Loucy (cell line): ENCODE measurements around the gene TNFRSF13B.
"Not testable (repeated sequence)": the region's sequence is repeated elsewhere in the genome, so short reads cannot be mapped to it uniquely, and the experiment has no call there.

Experiments used
- H2AFZ ChIP-seq: fragments of 200-600 bp; sonication (generic); 2 replicates; pipeline ENCODE4 v1.6.0; 2016; ENCODE audit warnings: antibody characterized with exemption, mild to moderate bottlenecking, low read length, moderate library complexity
- H3F3A ChIP-seq: fragments of 200-600 bp; 2 replicates; pipeline ENCODE4 v1.6.0; 2016; ENCODE audit warnings: antibody characterized with exemption, low read depth, mild to moderate bottlenecking
- H3K27me3 ChIP-seq: fragments of 200-600 bp; sonication (generic); 2 replicates; pipeline ENCODE4 v1.6.1; 2014; ENCODE audit warnings: low read length, mild to moderate bottlenecking; ENCODE audit not compliant: insufficient read depth, poor library complexity, severe bottlenecking
- H3K36me3 ChIP-seq: fragments of 200-600 bp; sonication (generic); 2 replicates; pipeline ENCODE4 v1.6.1; 2016; ENCODE audit warnings: low read length; ENCODE audit not compliant: insufficient read depth
- H3K4me1 ChIP-seq: fragments of 200-600 bp; sonication (generic); 2 replicates; pipeline ENCODE4 v1.5.1; 2014; ENCODE audit warnings: low read length, mild to moderate bottlenecking; ENCODE audit not compliant: insufficient read depth, poor library complexity, severe bottlenecking
- H3K4me2 ChIP-seq: fragments of 200-600 bp; sonication (generic); 2 replicates; pipeline ENCODE4 v1.6.0; 2014; ENCODE audit warnings: antibody characterized with exemption, low read length, low read depth, mild to moderate bottlenecking; ENCODE audit not compliant: poor library complexity, severe bottlenecking
- H3K4me3 ChIP-seq: fragments of 200-600 bp; sonication (generic); 2 replicates; pipeline ENCODE4 v1.5.1; 2014; ENCODE audit warnings: low read length, mild to moderate bottlenecking, mixed read lengths; ENCODE audit not compliant: poor library complexity, severe bottlenecking
- H3K79me2 ChIP-seq: fragments of 200-600 bp; sonication (generic); 2 replicates; pipeline ENCODE4 v1.6.1; 2014; ENCODE audit warnings: low read length; ENCODE audit not compliant: insufficient read depth
- H3K9ac ChIP-seq: fragments of 200-600 bp; sonication (generic); 2 replicates; pipeline ENCODE4 v1.6.0; 2014; ENCODE audit warnings: mild to moderate bottlenecking, low read depth, low read length, moderate library complexity; ENCODE audit not compliant: poor library complexity, severe bottlenecking
- H3K9me2 ChIP-seq: fragments of 200-600 bp; sonication (generic); replicated peaks from 2 replicates; pipeline ENCODE4 v1.6.1; 2016; ENCODE audit warnings: low read depth, low read length, mixed read lengths
- H3K9me3 ChIP-seq: fragments of 200-600 bp; sonication (generic); 2 replicates; pipeline ENCODE4 v1.6.1; 2014; ENCODE audit warnings: mild to moderate bottlenecking, antibody characterized with exemption, low read length, low read depth; ENCODE audit not compliant: insufficient read depth
- H4K20me1 ChIP-seq: fragments of 200-600 bp; sonication (generic); 2 replicates; pipeline ENCODE4 v1.6.0; 2014; ENCODE audit warnings: antibody characterized with exemption, low read length, mild to moderate bottlenecking; ENCODE audit not compliant: insufficient read depth, poor library complexity, severe bottlenecking
- CTCF ChIP-seq: fragments of 200-600 bp; sonication (generic); conservative IDR thresholded peaks from 2 replicates; pipeline ENCODE4 v1.5.1; 2014; ENCODE audit warnings: mild to moderate bottlenecking, antibody characterized with exemption, low read length
- EZH2phosphoT487 ChIP-seq: fragments of 200-600 bp; IDR thresholded peaks from 2 replicates; pipeline ENCODE4 v1.6.1; 2018; ENCODE audit warnings: antibody characterized with exemption, mild to moderate bottlenecking, moderate library complexity, borderline replicate concordance

TNFRSF13B gene

GRCh38 chr17:16905593-16906191, 66.2 kb downstream of the TNFRSF13B start:
- Histone ChIP-seq H2AFZ (no peak overlapping the region), H3K9ac (no peak overlapping the region), H3K4me3 (no peak overlapping the region), H4K20me1 (no peaks in the 10 kb centered on the region), H3K4me1 (no peaks in the 10 kb centered on the region), H3K9me2 (no peaks in the 10 kb centered on the region), H3K4me2 (no peak overlapping the region), H3F3A (no peaks in the 10 kb centered on the region), H3K79me2 (no peaks in the 10 kb centered on the region), H3K9me3 (no peaks in the 10 kb centered on the region), H3K36me3 (no peaks in the 10 kb centered on the region), H3K27me3 (no peaks in the 10 kb centered on the region)
- no peak for TF ChIP-seq EZH2phosphoT487

- H4K20me1 ChIP-seq, H3K27me3 ChIP-seq, H3K79me2 ChIP-seq, H3K4me1 ChIP-seq, H3K9ac ChIP-seq, H3K4me2 ChIP-seq, H3K4me3 ChIP-seq, H2AFZ ChIP-seq, H3F3A ChIP-seq, H3K9me3 ChIP-seq, H3K36me3 ChIP-seq, H3K9me2 ChIP-seq: not testable (repeated sequence)
Measured at GRCh38 chr17:16903070-16903469, 68.8 kb downstream of the TNFRSF13B start.

DNA sequence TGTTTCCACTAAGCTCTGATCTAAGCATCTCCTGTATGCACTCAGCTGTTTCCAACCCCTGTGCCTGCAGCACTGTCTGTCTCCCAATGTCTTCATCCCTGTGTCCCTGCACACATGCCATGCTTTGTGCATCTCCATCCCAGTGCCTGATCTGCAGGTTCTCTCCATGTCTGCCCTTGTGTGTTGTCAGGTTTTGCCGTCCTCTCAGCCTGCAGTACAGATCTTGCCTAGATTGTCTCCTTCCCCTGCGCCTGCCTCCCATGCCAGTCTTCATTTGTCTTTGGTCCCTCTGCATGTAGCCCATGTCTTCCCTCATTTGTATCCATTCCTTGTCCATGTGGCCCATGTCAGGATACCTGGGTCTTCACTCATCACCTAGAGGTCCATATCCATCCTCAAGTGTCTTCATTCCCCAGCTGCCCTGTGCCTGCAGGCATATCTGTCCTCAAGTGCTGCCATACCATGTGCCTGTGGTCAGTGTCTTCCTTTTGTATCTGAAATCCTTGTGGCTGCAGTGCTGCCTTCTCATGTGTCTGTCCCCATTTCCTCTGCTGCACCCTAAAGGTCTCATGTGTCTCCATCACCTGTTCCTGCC, 71.5 kb downstream of the TNFRSF13B start:
- Histone ChIP-seq H4K20me1 (no peaks in the 10 kb centered on the region), H3K9ac (no peak overlapping the region), H3K9me2 (no peaks in the 10 kb centered on the region), H3K4me3 (no peak overlapping the region), H3F3A (no peaks in the 10 kb centered on the region), H3K79me2 (no peaks in the 10 kb centered on the region), H3K4me1 (no peaks in the 10 kb centered on the region), H3K9me3 (no peaks in the 10 kb centered on the region), H3K36me3 (no peaks in the 10 kb centered on the region), H2AFZ (no peak overlapping the region), H3K27me3 (no peaks in the 10 kb centered on the region), H3K4me2 (no peak overlapping the region)
- no peak for TF ChIP-seq EZH2phosphoT487
- no peak for TF ChIP-seq CTCF

DNA sequence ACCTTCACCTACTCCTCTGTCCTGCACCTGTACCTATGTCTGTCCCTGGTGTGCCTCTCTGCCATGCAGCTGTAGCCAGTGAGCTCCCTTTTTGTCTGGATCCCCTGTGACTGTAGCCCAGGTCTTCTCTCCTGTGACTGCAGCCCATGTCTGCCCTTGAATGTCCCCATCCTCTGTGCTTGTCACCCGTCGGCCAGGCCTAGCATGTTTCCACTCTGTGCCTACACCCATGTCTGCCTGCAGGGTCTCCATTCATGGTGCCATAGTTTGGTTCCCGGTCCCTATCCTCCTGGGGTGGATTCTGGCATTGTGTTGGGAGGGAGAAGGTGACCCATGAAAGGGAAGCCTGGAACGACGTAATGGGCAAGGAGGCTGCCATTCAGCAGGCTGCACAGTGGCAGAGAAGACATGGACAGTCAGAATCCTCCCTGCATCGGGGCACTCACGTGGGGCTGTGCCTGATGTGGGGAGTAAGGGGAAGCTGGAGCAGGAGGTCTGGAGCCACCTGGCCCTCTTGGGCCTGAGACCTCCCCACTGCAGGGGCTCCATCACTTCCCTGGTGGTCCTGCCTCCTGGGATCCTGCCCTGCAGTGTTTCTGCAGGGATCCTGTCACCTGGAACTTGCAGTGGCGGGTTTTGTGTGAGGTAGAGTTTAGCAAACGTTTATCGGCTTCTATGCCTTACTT, 74.6 kb downstream of the TNFRSF13B start:
- not testable (repeated sequence) for H3K36me3 ChIP-seq, H3K4me1 ChIP-seq, H2AFZ ChIP-seq, H3F3A ChIP-seq, H3K27me3 ChIP-seq, H3K4me3 ChIP-seq, H3K9me2 ChIP-seq, H3K9ac ChIP-seq, H3K4me2 ChIP-seq, H4K20me1 ChIP-seq, H3K9me3 ChIP-seq, H3K79me2 ChIP-seq

DNA sequence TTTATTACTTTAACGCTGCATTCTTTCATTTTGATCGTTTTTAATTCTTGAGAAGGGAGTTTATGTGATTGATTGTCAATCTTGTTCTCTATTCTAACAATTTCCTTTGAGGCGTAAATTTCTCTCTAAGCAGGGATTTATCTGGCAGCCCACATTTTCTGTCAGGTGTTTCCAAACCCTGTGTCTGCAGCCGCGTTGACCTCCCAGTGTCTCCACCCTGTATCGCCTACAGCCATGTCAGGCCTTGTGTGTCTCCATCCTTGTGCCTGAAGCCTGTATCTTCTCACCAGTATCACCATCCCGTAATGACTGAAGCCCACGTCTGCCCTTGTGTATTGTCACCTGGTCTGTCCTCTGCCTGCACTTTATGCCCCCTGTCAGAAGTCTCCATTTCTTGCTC, 75.7 kb downstream of the TNFRSF13B start:
- not testable (repeated sequence) for H4K20me1 ChIP-seq, H3K9me3 ChIP-seq, H3K27me3 ChIP-seq, H3K79me2 ChIP-seq, H3K9ac ChIP-seq, H3K4me2 ChIP-seq, H3F3A ChIP-seq, H3K4me1 ChIP-seq, H2AFZ ChIP-seq, H3K36me3 ChIP-seq, H3K9me2 ChIP-seq, H3K4me3 ChIP-seq

DNA sequence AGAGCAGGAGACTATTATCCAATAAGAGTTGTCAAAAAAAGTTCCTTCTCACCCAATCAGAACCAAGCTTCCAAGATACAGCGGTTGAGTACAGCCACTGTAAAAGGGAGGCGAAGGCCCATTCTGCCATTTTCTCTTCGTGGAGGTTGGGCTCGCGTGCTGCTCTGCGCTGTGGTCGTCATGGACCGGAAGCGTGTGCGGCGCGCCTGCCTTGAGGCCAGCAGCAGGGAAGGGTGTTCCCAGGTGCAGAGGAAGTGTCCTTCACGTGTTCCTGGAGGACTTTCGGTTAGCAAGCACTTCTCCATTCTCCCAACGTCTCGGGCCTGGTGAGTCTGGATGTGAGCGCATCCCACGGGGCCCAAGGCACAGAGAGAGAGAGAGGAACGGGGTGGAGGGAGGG, 78.4 kb downstream of the TNFRSF13B start:
- H3K4me2 ChIP-seq, H3K27me3 ChIP-seq, H3K9me2 ChIP-seq, H3K36me3 ChIP-seq, H3K4me3 ChIP-seq, H3K9me3 ChIP-seq, H3F3A ChIP-seq, H3K9ac ChIP-seq, H3K4me1 ChIP-seq, H3K79me2 ChIP-seq, H2AFZ ChIP-seq, H4K20me1 ChIP-seq: not testable (repeated sequence)
